LNCaP clone FGC (cell line): Measurements from ENCODE around the gene FBXL3.

Experiments
- DNase-seq: peaks from one replicate; pipeline ENCODE4 v3.0.0-alpha.2; 2011; ENCODE audit warnings: low read depth
- H3K4me3 ChIP-seq: 2 replicates; pipeline ENCODE4 v1.5.1; 2011; ENCODE audit warnings: mild to moderate bottlenecking, low read depth, low read length, control low read depth
- CTCF ChIP-seq: IDR thresholded peaks from 2 replicates; pipeline ENCODE4 v1.5.1; 2012; ENCODE audit warnings: mild to moderate bottlenecking; ENCODE audit not compliant: control insufficient read depth, insufficient read depth; ENCODE audit errors: extremely low read depth

Gene FBXL3

GRCh38 chr13:77040835-77041234 is 13.9 kb upstream of the FBXL3 start:
- DNase-seq = no peak
- H3K4me3 ChIP-seq = no peak overlapping the region
- TF ChIP-seq CTCF = no peak

GRCh38 chr13:77040076-77040475 is 13.1 kb upstream of the FBXL3 start:
- H3K4me3 ChIP-seq = no peak overlapping the region
- no peak for TF ChIP-seq CTCF
- no peak for DNase-seq

GRCh38 chr13:77038907-77039480 is 12.0 kb upstream of the FBXL3 start:
- no peak overlapping the region for H3K4me3 ChIP-seq
- no peak for DNase-seq
- TF ChIP-seq CTCF = no peak

GRCh38 chr13:77036279-77036678 is 9.3 kb upstream of the FBXL3 start:
- H3K4me3 ChIP-seq = no peak overlapping the region
- no peak for TF ChIP-seq CTCF

GRCh38 chr13:77034881-77035280 is 7.9 kb upstream of the FBXL3 start:
- TF ChIP-seq CTCF = no peak
- H3K4me3 ChIP-seq = no peak overlapping the region
- DNase-seq = no peak

More at GRCh38 chr13:77036279-77036678, 9.3 kb upstream of the FBXL3 start:
- DNase-seq = no peak

- H3K4me3 ChIP-seq = no peak overlapping the region
- DNase-seq = peak; percentile 83
- TF ChIP-seq CTCF = no peak
Measured at GRCh38 chr13:77033717-77034302, 6.9 kb upstream of the FBXL3 start.
